ENCODE data around the gene MYO1F.
A peak's percentile ranks its signal among the peaks of the same experiment; 100 is the strongest.

MYO1F gene

GRCh38 chr19:8506402-8506957 lies 70.8 kb downstream of the MYO1F start:
- DNase-seq (ENCODE audit: low read depth in 1 of 2, low spot score in 1 of 2): no peak
- Histone ChIP-seq H3K4me3 (replicated peaks; ENCODE audit: insufficient read depth, low read length) (peak overlapping the region; percentile 45; the same call in 1 of the 2 replicates), H3K27ac (replicated peaks) (peak overlapping the region; percentile 98), H3K27me3 (ENCODE audit: insufficient read depth, poor library complexity, severe bottlenecking) (no peaks in the 10 kb centered on the region)
- TF ChIP-seq GABPA (IDR thresholded peaks at IDR 0.05; ENCODE audit: low read depth): no peak
- TF ChIP-seq REST (IDR thresholded peaks at IDR 0.05; ENCODE audit: insufficient replicate concordance, low read depth): no peak
- TF ChIP-seq CTCF (IDR thresholded peaks at IDR 0.05; ENCODE audit: insufficient read depth, low read length): no peak
- no peak for TF ChIP-seq SPI1 (IDR thresholded peaks at IDR 0.05; ENCODE audit: borderline replicate concordance, low read depth)
- no peak for TF ChIP-seq POLR2AphosphoS5 (IDR thresholded peaks at IDR 0.05; ENCODE audit: low read depth)

- Histone ChIP-seq H3K27ac (replicated peaks) (peak overlapping the region; percentile 98), H3K4me3 (replicated peaks; ENCODE audit: insufficient read depth, low read length) (peak overlapping the region; percentile 45), H3K27me3 (ENCODE audit: insufficient read depth, poor library complexity, severe bottlenecking) (no peaks in the 10 kb centered on the region)
- peak; percentile 44 for TF ChIP-seq POLR2AphosphoS5 (IDR thresholded peaks at IDR 0.05; ENCODE audit: low read depth)
- peak; percentile 34 for TF ChIP-seq CTCF (IDR thresholded peaks at IDR 0.05; ENCODE audit: insufficient read depth, low read length)
- TF ChIP-seq SPI1 (IDR thresholded peaks at IDR 0.05; ENCODE audit: borderline replicate concordance, low read depth): no peak
- peak in 1 of 2 experiments; percentile 73 for DNase-seq (ENCODE audit: low read depth in 1 of 2, low spot score in 1 of 2)
These were observed 71.4 kb downstream of the MYO1F start for GRCh38 chr19:8505680-8506401.

- Histone ChIP-seq H3K27me3 (ENCODE audit: insufficient read depth, poor library complexity, severe bottlenecking) (no peaks in the 10 kb centered on the region), H3K4me3 (replicated peaks; ENCODE audit: insufficient read depth, low read length) (no peak overlapping the region), H3K27ac (replicated peaks) (peak overlapping the region; percentile 98)
- TF ChIP-seq CTCF (IDR thresholded peaks at IDR 0.05; ENCODE audit: insufficient read depth, low read length): no peak
- TF ChIP-seq POLR2AphosphoS5 (IDR thresholded peaks at IDR 0.05; ENCODE audit: low read depth): no peak
- no peak for DNase-seq (ENCODE audit: low read depth in 1 of 2, low spot score in 1 of 2)
These were observed 72.3 kb downstream of the MYO1F start for GRCh38 chr19:8504919-8505318.

- TF ChIP-seq SPI1 (IDR thresholded peaks at IDR 0.05; ENCODE audit: borderline replicate concordance, low read depth) (peak; percentile 31; the same call in 1 of the 2 replicates), POLR2AphosphoS5 (IDR thresholded peaks at IDR 0.05; ENCODE audit: low read depth) (peak; percentile 86), GABPA (IDR thresholded peaks at IDR 0.05; ENCODE audit: low read depth) (no peak)
- Histone ChIP-seq H3K27ac (replicated peaks) (peak overlapping the region; percentile 98), H3K4me3 (replicated peaks; ENCODE audit: insufficient read depth, low read length) (no peak overlapping the region), H3K27me3 (ENCODE audit: insufficient read depth, poor library complexity, severe bottlenecking) (no peaks in the 10 kb centered on the region)
- peak; percentile 90 to 92 for DNase-seq (ENCODE audit: low read depth in 1 of 2, low spot score in 1 of 2)
These were observed 73.1 kb downstream of the MYO1F start for GRCh38 chr19:8504171-8504570.

GRCh38 chr19:8503510-8503909 lies 73.7 kb downstream of the MYO1F start:
- DNase-seq (ENCODE audit: low read depth in 1 of 2, low spot score in 1 of 2): peak; percentile 86 to 91
- TF ChIP-seq POLR2AphosphoS5 (IDR thresholded peaks at IDR 0.05; ENCODE audit: low read depth) (peak; percentile 73), SPI1 (IDR thresholded peaks at IDR 0.05; ENCODE audit: borderline replicate concordance, low read depth) (peak; percentile 81; the same call in 1 of the 2 replicates), REST (IDR thresholded peaks at IDR 0.05; ENCODE audit: insufficient replicate concordance, low read depth) (no peak)
- Histone ChIP-seq H3K4me3 (replicated peaks; ENCODE audit: insufficient read depth, low read length) (peak overlapping the region; percentile 77), H3K27ac (replicated peaks) (peak overlapping the region; percentile 98), H3K27me3 (ENCODE audit: insufficient read depth, poor library complexity, severe bottlenecking) (no peaks in the 10 kb centered on the region)
